M059J (cell line): ENCODE measurements around the gene SLC22A31. TPM values are rescaled to one million over a fixed set of nuclear protein-coding genes. Genes with fewer than 3 reads are reported as not detected.
"Not testable (repeated sequence)": the region's sequence is repeated elsewhere in the genome, so short reads cannot be mapped to it uniquely, and the experiment has no call there.

Source experiments
- DNase-seq: peaks from one replicate; pipeline ENCODE4 v3.0.0-alpha.2; 2012; ENCODE audit warnings: low read depth
- total RNA-seq: library from RNA; depleted of rRNA; stranded (reverse); fragments of >200 nt; shearing (Covaris generic); gene quantifications from 2 replicates; pipeline ENCODE4 v1.2.3, GENCODE V29; 2014

SLC22A31 gene
- total RNA-seq, 1 experiment from 2014 or later = not detected

DNA sequence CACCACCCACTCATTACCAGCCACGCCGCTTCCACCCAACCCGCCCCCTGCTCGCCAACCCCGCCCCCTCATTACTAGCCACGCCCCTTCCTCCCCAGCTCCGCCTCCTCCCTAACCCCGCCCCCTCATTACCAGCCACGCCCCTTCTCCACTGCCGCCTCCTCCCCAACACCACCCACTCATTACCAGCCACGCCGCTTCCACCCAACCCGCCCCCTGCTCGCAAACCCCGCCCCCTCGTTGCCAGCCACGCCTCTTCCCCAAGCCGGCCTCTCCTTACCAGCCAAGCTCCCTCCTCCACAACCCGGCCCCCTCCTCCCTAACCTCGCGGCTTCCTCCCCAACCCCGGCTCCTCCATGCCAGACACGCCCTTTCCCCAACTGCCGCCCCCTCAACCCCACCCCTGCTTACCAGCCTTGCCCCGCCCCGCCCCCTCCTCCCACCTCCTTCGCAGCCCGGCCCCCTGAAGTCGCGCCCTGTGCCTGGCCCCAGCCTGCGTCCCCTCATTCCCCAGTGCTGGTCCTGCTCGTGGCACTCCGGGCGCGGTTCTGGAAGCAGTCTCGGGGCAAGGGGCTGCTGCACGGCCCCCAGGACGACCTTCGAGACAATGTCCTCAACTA, 7.3 kb downstream of the SLC22A31 start:
- DNase-seq = no peak

GRCh38 chr16:89192186-89192955, 8.0 kb downstream of the SLC22A31 start:
- peak; percentile 62 for DNase-seq

DNA sequence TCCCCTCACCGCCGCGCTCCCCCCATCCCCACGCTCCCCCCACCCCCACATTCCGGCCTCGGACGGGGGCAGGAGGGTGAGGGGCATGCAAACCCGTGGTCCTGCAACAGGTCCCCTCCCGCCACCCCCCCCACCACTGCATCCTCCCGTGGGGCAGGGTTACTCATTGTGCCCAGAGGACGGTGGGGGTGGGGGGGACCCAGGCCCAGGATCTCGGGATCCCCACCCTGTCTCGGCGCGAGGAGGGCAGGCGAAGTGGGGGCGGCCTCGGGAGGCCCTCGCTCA, 8.5 kb downstream of the SLC22A31 start:
- DNase-seq = no peak

DNA sequence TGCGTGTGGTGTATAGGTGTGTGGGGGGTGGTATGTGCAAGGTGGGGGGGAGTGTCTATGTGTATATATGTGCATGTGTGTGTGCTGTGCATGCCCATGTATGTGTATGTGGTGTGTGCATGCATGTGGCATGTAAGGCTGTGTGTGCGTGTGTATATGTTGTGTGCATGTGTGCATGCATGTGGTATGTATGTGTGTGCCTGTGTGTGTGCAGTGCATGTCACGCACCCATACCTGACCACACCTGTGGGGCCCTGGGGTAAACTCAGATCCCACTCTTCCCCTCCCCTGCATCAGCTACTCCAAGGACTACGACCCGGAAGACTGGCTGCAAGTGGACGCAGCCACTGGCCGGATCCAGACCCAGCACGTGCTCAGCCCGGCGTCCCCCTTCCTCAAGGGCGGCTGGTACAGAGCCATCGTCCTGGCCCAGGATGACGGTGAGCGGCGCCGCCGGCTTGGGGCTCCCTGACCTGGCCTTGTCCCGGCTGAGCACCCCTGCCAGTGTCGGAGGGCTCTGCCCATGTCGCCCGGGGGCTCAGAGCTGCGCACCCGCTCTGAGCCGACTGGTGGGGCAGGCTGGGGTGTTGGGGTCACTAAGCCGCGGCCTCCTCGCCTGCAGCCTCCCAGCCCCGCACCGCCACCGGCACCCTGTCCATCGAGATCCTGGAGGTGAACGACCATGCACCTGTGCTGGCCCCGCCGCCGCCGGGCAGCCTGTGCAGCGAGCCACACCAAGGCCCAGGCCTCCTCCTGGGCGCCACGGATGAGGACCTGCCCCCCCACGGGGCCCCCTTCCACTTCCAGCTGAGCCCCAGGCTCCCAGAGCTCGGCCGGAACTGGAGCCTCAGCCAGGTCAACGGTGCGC, 9.1 kb downstream of the SLC22A31 start:
- DNase-seq = no peak

GRCh38 chr16:89190150-89190958, 10.0 kb downstream of the SLC22A31 start:
- no peak for DNase-seq

GRCh38 chr16:89189358-89190025, 10.8 kb downstream of the SLC22A31 start:
- DNase-seq = no peak

DNA sequence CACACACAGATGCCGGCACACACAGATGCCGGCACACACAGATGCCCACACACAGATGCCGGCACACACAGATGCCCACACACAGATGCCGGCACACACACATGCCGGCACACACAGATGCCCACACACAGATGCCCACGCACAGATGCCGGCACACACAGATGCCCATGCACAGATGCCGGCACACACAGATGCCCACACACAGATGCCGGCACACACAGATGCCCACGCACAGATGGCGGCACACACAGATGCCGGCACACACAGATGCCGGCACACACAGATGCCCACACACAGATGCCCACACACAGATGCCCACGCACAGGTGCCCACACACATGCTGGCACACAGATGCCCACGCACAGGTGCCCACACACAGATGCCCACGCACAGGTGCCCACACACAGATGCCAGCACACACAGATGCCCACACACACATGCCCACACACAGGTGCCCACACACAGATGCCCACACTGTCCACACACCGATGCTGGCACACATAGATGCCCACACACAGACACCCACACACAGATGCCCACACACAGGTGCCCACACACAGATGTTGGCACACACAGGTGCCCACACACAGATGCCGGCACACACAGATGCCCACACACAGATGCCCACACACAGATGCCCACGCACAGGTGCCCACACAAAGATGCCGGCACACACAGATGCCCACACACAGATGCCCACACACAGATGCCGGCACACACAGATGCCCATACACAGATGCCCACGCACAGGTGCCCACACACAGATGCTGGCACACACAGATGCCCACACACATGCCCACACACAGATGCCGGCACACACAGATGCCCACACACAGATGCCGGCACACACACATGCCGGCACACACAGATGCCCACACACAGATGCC, 11.6 kb downstream of the SLC22A31 start:
- not testable (repeated sequence) for DNase-seq

GRCh38 chr16:89187770-89188392, 12.5 kb downstream of the SLC22A31 start:
- DNase-seq = peak; percentile 30

DNA sequence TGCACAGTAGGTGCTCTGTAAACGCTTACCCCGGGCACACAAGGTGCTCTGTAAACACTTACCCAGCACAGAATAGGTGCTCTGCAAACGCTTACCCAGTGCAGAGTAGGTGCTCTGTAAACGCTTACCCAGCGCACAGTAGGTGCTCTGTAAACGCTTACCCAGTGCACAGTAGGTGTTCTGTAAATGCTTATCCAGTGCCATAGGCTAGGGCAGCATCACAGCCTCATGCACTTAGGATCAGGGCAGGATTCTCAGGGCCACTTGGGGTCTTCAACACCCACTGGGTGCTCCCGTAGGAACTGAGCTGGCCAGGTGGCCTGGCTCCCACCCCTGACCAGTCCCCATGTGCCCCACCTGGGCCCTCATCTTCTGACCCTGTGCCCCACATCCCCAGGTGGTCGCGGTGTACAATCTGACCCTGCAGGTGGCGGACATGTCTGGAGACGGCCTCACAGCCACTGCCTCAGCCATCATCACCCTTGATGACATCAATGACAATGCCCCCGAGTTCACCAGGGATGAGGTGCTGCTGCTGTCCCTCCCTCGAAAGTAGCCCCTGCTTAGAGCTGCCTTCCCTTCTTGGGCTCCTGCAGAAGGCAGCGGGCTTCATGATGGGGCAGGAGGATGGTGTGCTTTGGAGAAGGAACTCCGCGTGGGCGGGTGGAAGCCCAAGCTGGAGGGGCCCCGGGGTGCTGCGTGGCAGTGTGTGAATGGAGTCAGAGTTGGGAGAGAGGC, 13.1 kb downstream of the SLC22A31 start:
- peak; percentile 56 for DNase-seq

GRCh38 chr16:89186593-89187031, 13.7 kb downstream of the SLC22A31 start:
- not testable (repeated sequence) for DNase-seq

DNA sequence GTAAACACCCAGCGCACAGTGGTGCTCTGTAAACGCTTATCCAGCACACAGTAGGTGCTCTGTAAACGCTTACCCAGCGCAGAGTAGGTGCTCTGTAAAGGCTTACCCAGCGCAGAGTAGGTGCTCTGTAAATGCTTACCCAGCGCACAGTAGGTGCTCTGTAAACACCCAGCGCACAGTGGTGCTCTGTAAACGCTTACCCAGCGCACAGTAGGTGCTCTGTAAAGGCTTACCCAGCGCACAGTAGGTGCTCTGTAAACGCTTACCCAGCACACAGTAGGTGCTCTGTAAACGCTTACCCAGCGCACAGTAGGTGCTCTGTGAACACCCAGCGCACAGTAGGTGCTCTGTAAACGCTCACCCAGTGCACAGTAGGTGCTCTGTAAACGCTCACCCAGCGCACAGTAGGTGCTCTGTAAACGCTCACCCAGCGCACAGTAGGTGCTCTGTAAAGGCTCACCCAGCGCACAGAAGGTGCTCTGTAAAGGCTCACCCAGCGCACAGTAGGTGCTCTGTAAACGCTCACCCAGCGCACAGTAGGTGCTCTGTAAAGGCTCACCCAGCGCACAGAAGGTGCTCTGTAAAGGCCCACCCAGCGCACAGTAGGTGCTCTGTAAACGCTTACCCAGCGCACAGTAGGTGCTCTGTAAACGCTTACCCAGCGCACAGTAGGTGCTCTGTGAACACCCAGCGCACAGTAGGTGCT, 14.3 kb downstream of the SLC22A31 start:
- not testable (repeated sequence) for DNase-seq

DNA sequence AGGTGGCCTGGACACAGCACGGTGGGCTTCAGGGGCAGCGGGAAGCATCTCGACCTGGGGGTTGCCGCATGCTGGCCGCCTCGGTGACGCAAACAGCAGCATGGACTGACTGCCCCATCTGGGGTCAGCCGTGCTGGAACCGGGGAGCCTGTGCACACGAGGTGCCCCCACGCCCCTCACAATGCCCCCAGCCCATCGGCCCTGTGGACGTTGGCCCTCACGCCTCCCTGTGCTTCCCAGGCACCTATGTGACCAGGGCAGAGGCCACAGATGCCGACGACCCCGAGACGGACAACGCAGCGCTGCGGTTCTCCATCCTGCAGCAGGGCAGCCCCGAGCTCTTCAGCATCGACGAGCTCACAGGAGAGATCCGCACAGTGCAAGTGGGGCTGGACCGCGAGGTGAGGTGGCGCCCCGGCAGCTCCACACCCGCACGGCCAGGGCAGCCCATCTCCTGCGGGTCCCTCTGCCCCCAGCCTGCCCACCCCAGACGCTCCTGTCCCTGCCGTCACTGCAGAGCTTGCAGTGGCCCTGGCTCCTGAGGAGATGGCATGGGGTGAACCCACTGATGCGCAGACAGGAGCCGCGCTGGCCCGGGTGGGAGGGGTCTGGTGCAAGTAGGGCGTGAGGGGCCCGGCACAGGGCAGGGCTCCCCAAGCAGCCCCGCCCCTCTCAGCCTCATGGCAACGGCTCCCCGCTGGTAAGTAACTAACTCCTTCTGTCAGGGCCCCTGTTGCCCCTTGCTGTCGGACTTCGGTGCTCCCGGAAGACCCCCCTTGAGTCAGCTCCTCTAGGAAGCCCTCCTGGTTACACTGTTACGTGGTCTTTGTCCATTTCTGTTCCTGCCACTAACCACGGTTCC, 15.2 kb downstream of the SLC22A31 start:
- no peak for DNase-seq

DNA sequence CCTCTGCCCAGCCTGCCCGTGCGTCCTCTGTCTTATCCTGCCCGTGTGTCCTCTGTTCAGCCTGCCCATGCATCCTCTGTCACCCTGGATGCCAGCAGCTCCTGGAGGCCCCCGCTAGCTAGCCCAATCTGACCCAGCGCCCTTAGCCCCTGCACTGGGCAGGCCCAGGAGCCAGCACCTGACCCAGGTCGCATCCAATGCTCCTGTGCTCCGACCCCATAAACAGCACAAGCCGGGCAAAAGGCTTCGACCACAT, 15.7 kb downstream of the SLC22A31 start:
- DNase-seq = no peak

DNA sequence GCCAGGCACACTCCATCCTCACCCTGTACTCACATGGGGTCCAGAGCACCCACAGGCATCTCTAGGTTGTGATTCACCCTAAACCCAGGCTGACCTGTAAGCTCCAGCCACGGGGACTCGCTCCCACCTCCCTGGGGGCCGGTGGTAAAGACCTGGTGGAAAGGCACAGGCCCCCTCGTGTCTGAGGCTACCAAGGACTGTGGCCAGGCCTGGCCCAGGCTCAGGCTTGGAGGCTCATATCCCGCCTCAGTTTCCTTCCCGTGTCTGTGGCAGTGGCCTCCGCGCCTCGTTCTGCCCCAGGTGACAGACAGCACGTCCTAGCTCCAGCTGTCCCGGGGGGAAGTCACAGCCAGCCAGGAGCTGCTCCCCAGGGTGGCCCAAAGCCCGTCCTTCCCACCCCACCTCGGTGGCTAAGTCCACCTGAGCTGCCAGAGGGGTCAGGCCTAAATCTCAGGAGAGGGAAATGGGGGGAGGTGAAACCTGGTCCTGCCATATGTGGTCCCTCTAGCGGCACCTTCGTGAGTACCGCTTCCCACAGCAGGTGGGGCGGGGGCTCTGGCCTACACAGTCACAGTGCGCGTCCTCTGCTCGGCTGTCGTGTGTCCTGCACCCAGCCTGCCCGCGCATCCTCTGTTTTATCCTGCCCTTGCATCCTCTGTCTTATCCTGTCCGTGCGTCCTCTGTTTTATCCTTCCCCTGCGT, 16.2 kb downstream of the SLC22A31 start:
- no peak for DNase-seq

- no peak for DNase-seq
These were observed 16.9 kb downstream of the SLC22A31 start for GRCh38 chr16:89183463-89183862.

- no peak for DNase-seq
These were observed 20.6 kb downstream of the SLC22A31 start for GRCh38 chr16:89179656-89180315.

GRCh38 chr16:89179148-89179484, 21.2 kb downstream of the SLC22A31 start:
- no peak for DNase-seq
